HG02623 (cell line): ENCODE data around the gene SKIDA1.
"Not testable (repeated sequence)": the region's sequence is repeated elsewhere in the genome, so short reads cannot be mapped to it uniquely, and the experiment has no call there.

Experiments
- ATAC-seq: cut with Tn5 transposase; IDR thresholded peaks from one replicate; pipeline ENCODE4 v1.9.1; 2021; ENCODE audit warnings: moderate library complexity; ENCODE audit not compliant: unreplicated experiment

The SKIDA1 gene

DNA sequence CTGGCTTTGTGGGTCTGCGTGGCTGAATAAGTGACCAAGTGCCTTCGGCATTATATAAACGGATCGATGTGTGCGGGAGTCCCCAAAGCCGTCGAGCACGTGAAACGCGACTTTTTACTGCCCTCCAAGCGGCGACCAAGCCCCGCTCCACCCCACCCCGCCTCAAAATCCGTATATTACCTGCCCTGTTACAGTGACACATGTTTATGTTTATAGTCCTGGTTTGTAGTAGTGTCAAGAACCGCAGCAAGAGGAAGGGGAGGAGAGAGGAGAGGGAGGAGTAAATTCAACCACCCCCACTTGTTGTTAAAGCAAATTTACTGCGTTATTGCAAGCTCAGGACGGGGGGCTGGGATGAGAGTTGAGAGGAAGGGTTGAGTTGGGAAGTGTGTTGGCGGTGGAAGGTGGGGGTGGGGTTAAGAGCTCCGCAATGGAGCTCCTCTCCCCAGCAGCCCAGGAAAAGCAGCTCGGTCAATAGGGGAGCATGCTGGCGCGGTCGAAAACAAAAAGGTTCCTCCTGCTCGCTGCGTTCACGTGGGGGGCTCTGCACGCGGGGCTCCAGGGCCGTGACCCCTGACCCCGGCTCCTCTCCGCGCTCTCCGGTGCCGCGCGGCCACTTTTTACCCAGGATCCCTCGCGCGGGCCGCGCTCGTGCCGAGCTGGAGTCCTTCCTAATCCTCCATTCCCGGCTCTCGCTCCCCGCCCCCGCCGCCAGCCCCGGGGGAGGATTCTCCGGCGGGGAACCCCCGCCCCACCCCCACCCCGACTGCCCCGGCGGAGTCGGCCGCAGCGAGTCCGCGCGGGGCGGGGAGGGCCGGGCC, at the start of gene SKIDA1:
Gene SKIDA1 (minus strand): TSS at position 316 of the 821 bp plus-strand sequence. CDS start 7,860 bp downstream, outside the sequence.
- ATAC-seq, result peak; percentile 55

DNA sequence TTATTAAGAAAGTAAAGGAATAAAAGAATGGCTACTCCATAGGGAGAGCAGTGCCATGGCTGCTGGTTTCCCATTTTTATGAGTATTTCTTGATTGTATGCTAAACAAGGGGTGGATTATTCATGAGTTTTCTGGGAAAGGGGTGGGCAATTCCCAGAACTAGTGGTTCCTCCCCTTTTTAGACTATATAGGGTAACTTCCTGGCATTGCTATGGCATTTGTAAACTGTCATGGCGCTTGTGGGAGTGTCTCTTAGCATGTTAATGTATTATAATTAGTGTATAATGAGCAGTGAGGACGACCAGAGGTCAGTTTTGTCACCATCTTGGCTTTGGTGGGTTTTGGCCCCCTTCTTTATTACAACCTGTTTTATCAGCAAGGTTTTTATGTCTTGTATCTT, 49.0 kb upstream of the SKIDA1 start:
- not testable (repeated sequence) for ATAC-seq

DNA sequence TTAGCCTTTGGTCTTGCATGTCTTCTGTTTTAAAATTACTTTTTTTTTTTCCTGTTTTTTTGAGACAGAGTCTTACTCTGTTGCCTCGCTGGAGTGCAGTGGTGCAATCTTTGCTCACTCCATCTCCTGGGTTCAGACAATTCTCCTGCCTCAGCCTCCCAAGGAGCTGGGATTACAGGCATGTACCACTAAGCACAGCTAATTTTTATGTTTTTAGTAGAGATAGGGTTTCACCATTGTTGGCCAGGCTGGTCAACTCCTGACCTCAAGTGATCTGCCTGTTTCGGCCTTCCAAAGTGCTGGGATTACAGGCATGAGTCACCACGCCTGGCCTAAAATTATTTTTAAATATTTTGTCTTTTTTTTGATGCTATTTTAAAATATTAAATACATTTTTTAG, 47.1 kb upstream of the SKIDA1 start:
- no peak for ATAC-seq

DNA sequence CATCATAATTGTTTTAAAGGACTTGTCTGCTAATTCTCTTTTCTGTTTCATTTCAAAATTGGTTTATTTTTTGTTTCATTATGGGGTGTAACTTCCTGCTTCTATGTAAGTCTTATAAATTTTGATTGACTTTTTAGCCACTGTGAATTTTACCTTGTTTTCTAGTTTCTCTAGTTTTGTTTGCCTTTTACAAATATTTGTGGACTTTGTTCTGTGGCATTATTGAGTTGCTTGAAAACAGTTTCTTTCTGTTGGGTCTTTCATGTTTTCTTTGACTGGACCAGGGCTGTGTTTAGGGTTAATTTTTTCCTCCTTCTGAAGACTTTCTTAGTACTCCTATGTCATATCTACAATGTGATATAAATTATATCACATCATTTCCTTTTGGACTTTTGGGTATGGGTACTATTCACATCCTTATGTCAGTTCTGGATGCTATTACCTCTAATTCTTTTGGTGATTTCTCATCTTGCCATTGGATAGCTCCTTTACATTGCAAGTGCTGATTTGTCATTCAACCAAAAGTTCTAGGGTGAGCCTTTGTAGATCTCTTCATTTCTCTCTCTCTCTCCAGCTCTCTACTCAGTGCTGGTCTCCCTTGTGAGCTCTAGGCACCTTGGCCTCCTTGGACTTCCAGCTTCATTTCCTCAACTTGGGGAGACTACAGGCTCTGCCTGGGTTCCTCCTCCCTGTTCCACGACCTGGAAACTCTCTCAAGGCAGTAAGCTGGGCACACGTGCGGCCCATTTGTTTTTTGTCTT, 45.5 kb upstream of the SKIDA1 start:
- ATAC-seq, result no peak

DNA sequence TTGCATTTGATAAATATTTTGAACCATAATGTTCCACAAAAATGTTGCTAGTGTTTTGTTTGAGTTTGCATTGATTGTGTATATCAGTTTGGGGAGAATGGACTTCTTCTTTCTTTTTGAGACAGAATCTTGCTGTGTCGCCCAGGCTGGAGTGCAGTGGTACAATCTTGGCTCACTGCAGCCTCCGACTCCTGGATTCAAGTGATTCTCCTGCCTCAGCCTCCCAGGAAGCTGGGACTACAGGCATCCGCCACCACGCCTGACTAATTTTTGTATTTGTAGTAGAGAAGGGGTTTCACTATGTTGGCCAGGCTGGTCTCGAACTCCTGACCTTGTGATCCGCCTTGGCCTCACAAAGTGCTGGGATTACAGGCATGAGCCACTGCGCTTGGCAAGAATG, 33.5 kb upstream of the SKIDA1 start:
- not testable (repeated sequence) for ATAC-seq

DNA sequence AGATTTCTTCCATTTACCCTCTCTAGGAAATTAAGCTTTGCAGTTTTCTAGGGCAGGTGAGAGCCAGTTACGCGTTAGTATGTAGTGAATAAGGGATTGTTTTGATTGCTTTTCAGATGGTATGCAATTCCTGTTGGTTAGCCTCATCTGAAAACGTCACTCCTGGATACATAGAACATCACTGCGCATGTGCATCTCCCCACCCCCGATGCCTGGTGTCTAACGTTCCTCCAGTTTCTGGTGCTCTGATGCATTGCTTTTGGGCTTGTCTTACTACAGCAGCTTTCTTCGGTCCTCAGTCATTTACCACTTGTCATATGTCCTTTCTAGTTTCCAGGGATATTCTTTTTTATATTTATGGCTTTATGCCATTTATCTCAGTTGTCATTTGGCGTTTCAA, 31.0 kb upstream of the SKIDA1 start:
- ATAC-seq, result no peak

DNA sequence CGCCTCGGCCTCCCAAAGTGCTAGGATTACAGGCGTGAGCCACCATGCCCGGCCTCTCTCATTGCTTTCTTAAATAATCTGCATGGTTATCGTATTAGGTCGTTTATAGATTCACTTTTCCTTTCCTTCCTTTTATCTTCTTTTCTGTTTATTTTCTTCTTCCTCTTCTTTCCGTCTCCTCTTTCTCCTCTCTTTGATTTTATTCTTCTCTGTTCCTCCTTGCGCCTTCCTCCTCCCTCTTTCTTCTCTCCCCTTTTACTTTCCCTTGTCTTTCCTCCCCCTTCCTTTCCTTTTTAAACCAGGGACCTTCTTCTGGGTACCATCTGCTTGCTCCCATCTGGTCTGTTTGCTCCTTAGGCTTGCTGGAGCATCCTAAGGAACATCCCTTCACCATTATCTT, 27.2 kb upstream of the SKIDA1 start:
- no peak for ATAC-seq

DNA sequence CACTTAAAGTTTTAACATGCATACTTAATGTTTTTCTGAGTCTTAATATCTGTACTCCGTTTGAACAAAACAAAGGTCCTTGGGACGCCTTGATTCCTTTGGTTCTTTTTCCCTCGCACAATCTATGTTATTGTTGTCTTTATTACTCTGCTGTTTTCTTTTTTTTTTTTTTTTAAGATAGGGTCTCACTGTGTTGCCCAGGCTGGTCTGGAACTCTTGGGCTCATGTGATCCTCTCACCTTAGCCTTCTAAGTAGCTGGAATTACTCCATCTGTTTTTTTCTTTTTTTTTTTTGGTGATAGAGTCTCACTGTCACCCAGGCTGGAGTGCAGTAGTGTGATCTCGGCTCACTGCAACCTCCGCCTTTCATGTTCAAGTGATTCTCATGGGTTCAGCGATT, 21.8 kb upstream of the SKIDA1 start:
- ATAC-seq, result no peak

DNA sequence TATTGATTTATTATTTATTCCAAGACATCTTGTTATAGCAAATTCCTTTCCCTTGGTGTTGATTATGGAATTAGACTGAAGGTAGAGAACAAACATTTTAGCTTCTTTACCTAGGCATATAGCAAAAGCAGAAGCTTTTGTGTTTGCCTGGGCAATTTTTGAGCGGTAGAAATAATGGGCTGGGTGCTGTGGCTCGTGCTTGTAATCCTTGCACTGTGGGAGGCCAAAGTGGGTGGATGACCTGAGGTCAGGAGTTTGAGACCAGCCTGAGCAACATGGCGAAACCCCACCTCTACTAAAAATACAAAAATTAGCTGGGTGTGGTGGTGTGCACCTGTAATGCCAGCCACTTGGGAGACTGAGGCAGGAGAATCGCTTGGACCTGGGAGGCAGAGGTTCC, 15.2 kb upstream of the SKIDA1 start:
- ATAC-seq, result not testable (repeated sequence)

DNA sequence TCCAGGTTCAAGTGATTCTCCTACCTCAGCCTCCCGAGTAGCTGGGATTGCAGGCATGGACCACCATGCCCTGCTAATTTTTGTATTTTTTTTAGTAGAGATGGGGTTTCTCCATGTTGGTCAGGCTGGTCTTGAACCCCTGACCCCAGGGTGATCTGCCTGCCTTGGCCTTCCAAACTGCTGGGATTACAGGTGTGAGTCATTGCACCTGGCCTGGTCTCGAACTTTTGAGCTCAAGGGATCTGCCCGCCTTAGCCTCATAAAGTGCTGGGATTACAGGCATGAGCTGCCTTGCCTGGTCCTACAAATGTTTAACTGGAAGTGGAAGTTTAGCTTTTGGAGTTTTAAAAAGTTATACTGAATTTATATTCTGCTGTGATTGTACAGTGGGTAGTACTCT, 11.4 kb upstream of the SKIDA1 start:
- ATAC-seq, result no peak

DNA sequence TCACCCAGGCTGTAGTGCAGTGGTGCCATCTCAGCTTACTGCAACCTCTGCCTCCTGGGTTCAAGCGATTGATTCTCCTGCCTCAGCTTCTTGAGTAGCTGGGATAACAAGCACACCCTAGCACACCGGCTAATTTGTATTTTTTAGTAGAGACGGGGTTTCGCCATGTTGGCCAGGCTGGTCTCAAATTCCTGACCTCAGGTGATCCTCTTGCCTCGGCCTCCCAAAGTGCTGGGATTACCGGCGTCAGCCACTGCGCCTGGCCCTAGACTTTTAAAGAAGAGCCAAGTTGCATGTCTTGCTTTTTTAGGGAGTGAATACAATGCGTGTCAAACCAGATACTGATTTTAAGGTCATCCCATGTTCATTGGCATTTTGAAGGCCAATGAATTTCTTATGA, 10.5 kb upstream of the SKIDA1 start:
- not testable (repeated sequence) for ATAC-seq

DNA sequence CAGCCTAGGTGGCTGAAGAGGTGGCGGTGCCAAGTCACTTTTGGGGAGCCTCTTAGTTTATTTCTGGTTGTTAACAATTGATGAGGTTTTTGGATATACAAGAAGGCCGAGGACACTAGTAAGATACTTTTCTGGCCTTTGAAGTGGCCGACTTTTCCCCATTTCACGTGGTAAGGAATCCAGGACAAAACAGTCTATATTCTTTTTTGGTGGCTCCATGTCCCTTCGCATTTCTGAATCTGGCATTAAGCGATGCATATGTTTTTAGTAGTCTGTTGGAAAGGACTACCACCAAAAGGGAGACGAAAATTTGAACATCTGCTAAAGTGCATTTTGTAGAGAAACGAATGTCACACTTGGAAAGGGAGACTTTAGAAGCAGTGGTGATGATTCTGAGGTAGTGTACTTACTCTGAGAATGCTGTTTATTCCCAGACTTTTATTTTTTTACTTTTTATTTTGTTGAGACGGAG, 10.0 kb upstream of the SKIDA1 start:
- no peak for ATAC-seq

DNA sequence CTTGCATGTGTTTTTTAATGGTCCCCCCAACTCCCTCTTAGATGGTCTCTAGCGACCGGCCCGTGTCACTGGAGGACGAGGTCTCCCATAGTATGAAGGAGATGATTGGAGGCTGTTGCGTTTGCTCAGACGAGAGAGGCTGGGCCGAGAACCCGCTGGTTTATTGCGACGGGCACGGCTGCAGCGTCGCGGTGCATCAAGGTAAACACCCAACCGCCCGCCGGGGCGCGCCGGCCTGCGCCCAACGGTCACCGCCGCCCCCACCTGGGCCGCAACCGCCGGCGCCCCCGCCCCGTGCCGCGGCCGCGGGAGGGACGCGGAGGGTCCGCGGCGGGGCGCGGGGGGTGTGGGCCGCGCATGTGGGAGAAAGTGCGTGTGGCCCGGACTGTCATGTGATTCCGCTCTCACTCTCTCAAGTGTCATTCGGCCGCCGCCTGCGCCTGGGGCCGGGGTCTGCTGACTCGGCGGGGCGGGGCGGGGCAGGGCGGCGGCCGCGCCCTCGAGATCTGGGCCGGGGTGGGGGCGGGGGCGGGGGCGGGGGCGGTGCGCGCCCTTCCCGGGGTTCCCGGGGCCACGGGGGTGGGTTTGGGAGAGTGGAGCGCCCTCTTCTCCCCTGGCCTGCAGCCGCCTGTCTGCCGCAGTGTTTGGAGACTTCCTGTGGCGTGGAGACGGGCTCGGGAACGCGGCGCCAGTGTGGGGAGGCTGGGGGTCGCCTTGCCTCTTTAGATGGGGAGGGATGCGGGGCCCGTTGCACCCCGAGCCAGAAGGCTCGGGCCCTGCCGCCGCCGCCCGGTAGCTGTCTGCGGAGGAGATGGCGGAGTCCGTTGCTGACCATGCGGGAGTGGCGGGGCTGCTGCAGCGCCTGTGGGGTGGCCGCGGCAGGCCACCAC, 9.4 kb upstream of the SKIDA1 start:
- ATAC-seq, result no peak

DNA sequence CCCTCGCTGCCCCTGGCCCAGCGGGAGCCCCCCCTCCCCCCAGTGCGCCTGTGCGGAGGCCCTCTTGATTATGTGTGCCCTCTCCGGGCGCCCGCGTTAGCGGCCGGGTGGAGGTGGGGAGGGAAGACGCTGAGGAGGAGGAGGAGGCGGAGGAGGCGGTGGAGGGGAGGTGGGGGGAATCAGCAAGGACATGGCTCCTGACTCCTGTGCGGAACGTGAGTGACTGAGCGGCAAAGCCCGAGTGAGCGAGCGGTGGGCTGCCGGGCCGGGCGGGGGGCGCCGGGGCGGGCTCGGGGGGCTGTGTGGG, 8.8 kb upstream of the SKIDA1 start:
- no peak for ATAC-seq

DNA sequence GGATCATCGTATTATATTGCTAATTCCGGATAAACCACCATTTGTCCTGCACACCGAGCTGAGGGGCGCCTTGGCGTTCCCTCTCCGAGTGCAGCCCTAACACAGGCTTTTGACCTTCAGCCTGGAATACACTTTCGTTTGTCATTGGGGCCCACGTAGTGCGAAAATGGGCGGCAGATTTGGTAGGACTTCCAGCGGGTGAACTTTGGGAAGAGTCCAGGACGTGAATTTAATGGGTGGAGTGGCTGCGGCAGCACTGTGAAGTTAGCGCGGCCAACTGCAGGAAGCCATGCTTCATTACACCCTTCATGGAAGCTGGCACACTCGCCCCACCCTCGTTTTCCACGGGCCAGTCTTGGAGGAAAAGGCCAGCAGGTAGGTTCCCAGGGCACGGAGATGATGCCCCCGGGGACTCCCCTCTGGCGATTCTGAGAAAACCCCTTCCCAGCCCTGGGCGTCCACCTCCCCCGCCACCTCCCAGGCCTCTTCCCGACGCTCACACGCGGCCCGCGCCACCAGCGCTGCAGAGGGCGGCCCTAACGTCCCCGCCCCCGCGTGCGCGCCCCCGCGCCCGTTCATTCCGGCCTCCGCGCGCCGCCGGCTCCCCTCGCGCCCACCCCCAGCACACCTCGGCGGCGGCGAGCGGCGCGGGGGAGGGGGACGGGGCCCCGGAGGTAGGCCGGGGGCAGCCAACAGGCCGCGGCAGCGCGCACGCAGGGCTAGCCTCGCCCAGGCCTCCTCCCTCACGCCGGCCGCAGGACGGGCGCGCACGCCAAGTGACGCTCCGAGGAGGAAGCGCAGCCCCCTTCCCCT, 8.2 kb upstream of the SKIDA1 start, which contains the start of gene MLLT10:
Gene MLLT10 (plus strand): TSS at position 766 of the 813 bp plus-strand sequence. CDS start 413 bp downstream, outside the sequence.
- peak; percentile 88 for ATAC-seq

DNA sequence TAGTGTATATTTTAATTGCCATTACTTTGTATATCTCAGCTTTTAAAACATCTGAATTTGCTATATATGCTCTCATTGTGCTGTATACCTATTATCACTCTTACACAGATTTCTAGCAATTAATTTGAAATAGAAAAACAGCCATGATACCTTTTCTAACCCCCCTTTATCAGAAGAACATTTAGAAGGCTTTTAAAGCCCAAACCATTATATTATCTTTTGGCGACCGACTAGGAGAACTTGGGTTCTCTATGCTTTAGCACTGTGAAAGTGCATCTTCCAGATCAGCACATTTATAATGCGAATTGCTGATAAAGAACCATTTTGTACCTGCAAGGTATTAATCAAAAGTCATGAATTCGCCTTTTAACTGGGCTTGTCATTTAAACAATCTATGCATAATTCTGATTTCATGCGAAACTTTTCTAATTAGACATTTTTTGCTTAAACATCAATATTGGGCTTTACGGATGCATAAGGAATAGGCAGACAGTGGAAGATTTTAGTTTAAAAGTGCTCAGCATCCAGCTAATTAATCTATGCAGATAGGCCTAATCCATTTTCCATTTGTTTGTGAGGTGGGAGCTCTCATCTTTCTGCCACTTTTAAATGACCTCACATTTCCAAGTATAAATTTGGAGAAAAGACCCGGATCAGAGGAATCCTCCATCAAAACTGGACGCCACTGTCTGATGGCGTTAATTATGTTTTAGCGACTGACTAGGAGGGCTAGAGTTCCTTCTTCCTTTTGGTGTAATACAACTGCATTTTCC, 7.4 kb upstream of the SKIDA1 start:
- ATAC-seq, result no peak

DNA sequence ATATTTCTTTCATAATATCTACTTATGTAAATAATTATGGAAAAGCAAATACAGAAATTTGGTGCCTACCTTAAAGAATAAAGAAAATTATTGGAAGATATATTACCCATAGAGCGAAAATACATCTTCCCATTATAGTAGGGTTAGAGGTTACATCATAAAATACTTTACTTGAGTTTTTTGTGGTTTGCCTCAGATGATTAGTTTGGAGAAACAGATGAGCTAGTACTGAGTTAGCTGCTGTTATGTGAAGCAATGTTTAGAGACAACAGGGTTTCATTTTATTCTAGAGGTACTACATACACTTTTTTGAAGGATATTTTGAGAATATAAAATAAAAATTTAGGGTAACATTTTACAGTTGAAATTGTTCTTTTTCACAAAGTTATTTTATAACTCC, 5.7 kb upstream of the SKIDA1 start:
- no peak for ATAC-seq

DNA sequence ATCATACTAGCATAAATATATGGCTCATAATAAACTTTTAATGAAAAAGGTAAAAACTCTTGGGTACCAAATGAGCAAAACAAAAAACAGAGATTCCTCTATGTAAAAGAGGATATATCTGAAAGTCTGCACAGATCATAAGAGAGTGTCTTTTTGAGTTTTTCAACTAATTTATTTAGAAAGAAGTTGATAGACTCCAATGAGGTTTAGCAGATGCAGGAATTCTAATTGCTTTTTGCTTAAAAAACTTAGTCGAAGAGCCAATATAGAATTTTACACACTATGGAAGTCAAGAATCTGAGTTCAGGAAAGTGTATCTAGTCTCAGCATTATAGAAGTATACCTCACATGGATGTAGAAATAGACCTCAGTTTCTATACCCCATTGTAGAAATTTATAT, 5.2 kb upstream of the SKIDA1 start:
- no peak for ATAC-seq

DNA sequence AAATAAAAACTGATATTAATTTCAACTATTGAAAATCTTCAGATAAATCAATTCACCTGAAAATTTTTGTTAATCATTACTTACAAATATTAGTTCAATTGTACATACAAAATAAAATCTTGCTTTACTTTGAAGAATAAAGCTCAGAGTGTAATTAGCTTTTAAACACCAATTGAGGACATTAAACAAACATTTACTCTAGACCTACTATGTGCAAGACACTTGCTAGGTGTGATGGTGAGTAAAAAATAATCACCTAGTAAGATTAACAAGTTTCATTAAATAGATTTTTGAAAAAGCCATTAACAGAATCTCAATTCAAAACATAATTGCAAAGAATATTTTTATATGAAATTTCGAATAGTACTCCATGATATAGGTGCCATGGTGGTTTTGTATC, 4.7 kb upstream of the SKIDA1 start:
- ATAC-seq, result no peak
